WERI-Rb-1 (cell line): ENCODE data around the gene TOR1A.

Source experiments
- DNase-seq: peaks from one replicate; pipeline ENCODE4 v3.0.0-alpha.2; 2020
- H3K27ac ChIP-seq: fragments of 250-450 bp; sonication (Bioruptor Pico); 2 replicates; pipeline ENCODE4 v1.5.1; 2020; ENCODE audit warnings: mild to moderate bottlenecking, moderate library complexity
- H3K27me3 ChIP-seq: fragments of 250-450 bp; sonication (Bioruptor Pico); 2 replicates; pipeline ENCODE4 v1.5.1; 2021; ENCODE audit warnings: mild to moderate bottlenecking, low read depth, moderate library complexity; ENCODE audit not compliant: insufficient read depth, severe bottlenecking
- H3K36me3 ChIP-seq: fragments of 250-450 bp; sonication (Bioruptor Pico); 2 replicates; pipeline ENCODE4 v1.5.1; 2020; ENCODE audit warnings: mild to moderate bottlenecking, moderate library complexity
- H3K4me3 ChIP-seq: 2 replicates; pipeline ENCODE4 v1.5.1; 2011; ENCODE audit warnings: low read depth, mild to moderate bottlenecking, control low read depth, low read length
- H3K9me3 ChIP-seq: fragments of 250-450 bp; sonication (Bioruptor Pico); 2 replicates; pipeline ENCODE4 v1.5.1; 2021; ENCODE audit warnings: mild to moderate bottlenecking, moderate library complexity; ENCODE audit not compliant: severe bottlenecking
- CTCF ChIP-seq: IDR thresholded peaks from 2 replicates; pipeline ENCODE4 v1.5.1; 2011; ENCODE audit warnings: low read depth, mild to moderate bottlenecking, control low read depth, inconsistent platforms, low read length

The TOR1A gene

GRCh38 chr9:129765764-129766317 lies 58.1 kb downstream of the TOR1A start:
- H3K27me3 ChIP-seq = no peaks in the 10 kb centered on the region
- no peak for DNase-seq
- no peak for TF ChIP-seq CTCF
- no peak overlapping the region for H3K4me3 ChIP-seq
- H3K36me3 ChIP-seq = no peaks in the 10 kb centered on the region
- H3K9me3 ChIP-seq = no peaks in the 10 kb centered on the region
- H3K27ac ChIP-seq = no peak overlapping the region

- H3K4me3 ChIP-seq = no peak overlapping the region
- no peak for DNase-seq
- TF ChIP-seq CTCF = no peak
- H3K9me3 ChIP-seq = no peaks in the 10 kb centered on the region
- H3K36me3 ChIP-seq = no peaks in the 10 kb centered on the region
- no peaks in the 10 kb centered on the region for H3K27me3 ChIP-seq
- no peak overlapping the region for H3K27ac ChIP-seq
These were observed 60.7 kb downstream of the TOR1A start for GRCh38 chr9:129762985-129763926.
